Nephron progenitor cell (in vitro differentiated cells): Measurements from ENCODE around the gene GTF2F2.

Source experiments
- DNase-seq: peaks from one replicate; pipeline ENCODE4 v3.0.0; 2021
- H3K27ac Mint-ChIP-seq: 2 replicates; pipeline ENCODE4 v1.8.0; 2021; ENCODE audit warnings: mild to moderate bottlenecking, moderate library complexity, mixed read lengths
- H3K27me3 Mint-ChIP-seq: 2 replicates; pipeline ENCODE4 v1.8.0; 2021; ENCODE audit warnings: mild to moderate bottlenecking, low read depth, mixed read lengths; ENCODE audit not compliant: poor library complexity
- H3K36me3 Mint-ChIP-seq: 2 replicates; pipeline ENCODE4 v1.8.0; 2021; ENCODE audit warnings: low read depth, mixed read lengths
- H3K4me1 Mint-ChIP-seq: 2 replicates; pipeline ENCODE4 v1.8.0; 2021; ENCODE audit warnings: mixed read lengths
- H3K4me3 Mint-ChIP-seq: 2 replicates; pipeline ENCODE4 v1.8.0; 2021; ENCODE audit warnings: mild to moderate bottlenecking, moderate library complexity, mixed read lengths
- H3K9me3 Mint-ChIP-seq: 2 replicates; pipeline ENCODE4 v1.8.0; 2021; ENCODE audit warnings: mild to moderate bottlenecking, moderate library complexity, mixed read lengths
- CTCF ChIP-seq: fragments of 200-600 bp; sonication (generic); IDR thresholded peaks from 2 replicates; pipeline ENCODE4 v1.5.0; 2021; ENCODE audit warnings: antibody characterized with exemption

The GTF2F2 gene

GRCh38 chr13:45113233-45114224 lies 6.8 kb upstream of the GTF2F2 start:
- H3K27ac Mint-ChIP-seq = no peak overlapping the region
- H3K4me1 Mint-ChIP-seq = peaks cover 9% of the 10 kb centered on the region
- no peak for TF ChIP-seq CTCF

GRCh38 chr13:45119469-45119990 lies 780 bp upstream of the GTF2F2 start:
- no peak overlapping the region for H3K27ac Mint-ChIP-seq
- H3K4me1 Mint-ChIP-seq = peaks cover 7% of the 10 kb centered on the region
- peaks cover 12% of the 10 kb centered on the region for H3K27me3 Mint-ChIP-seq
- no peak overlapping the region for H3K4me3 Mint-ChIP-seq
- no peak for TF ChIP-seq CTCF
- no peak for DNase-seq
- H3K36me3 Mint-ChIP-seq = peaks cover 8% of the 10 kb centered on the region
- no peaks in the 10 kb centered on the region for H3K9me3 Mint-ChIP-seq

More at GRCh38 chr13:45113233-45114224, 6.8 kb upstream of the GTF2F2 start:
- H3K27me3 Mint-ChIP-seq = peaks cover 22% of the 10 kb centered on the region
- no peak for DNase-seq
- no peaks in the 10 kb centered on the region for H3K36me3 Mint-ChIP-seq
- H3K4me3 Mint-ChIP-seq = no peak overlapping the region
- H3K9me3 Mint-ChIP-seq = no peaks in the 10 kb centered on the region

- no peak overlapping the region for H3K4me3 Mint-ChIP-seq
- peaks cover 13% of the 10 kb centered on the region for H3K4me1 Mint-ChIP-seq
- H3K9me3 Mint-ChIP-seq = no peaks in the 10 kb centered on the region
- no peak overlapping the region for H3K27ac Mint-ChIP-seq
- TF ChIP-seq CTCF = peak; percentile 11
- H3K27me3 Mint-ChIP-seq = peaks cover 9% of the 10 kb centered on the region
- no peak for DNase-seq
- H3K36me3 Mint-ChIP-seq = peaks cover 8% of the 10 kb centered on the region
Observed at GRCh38 chr13:45120967-45121831, 889 bp downstream of the GTF2F2 start.

- peaks cover 8% of the 10 kb centered on the region for H3K36me3 Mint-ChIP-seq
- TF ChIP-seq CTCF = no peak
- H3K4me3 Mint-ChIP-seq = peak overlapping the region; percentile 61
- H3K9me3 Mint-ChIP-seq = no peaks in the 10 kb centered on the region
- DNase-seq = no peak
- no peak overlapping the region for H3K27ac Mint-ChIP-seq
- H3K4me1 Mint-ChIP-seq = peaks cover 13% of the 10 kb centered on the region
- peaks cover 4% of the 10 kb centered on the region for H3K27me3 Mint-ChIP-seq
Observed at GRCh38 chr13:45122941-45123340, 2.6 kb downstream of the GTF2F2 start.

GRCh38 chr13:45132369-45133064 lies 12.2 kb downstream of the GTF2F2 start:
- no peak for TF ChIP-seq CTCF
- Mint-ChIP-seq H3K36me3 (peaks cover 45% of the 10 kb centered on the region), H3K4me1 (no peaks in the 10 kb centered on the region), H3K9me3 (peaks cover 37% of the 10 kb centered on the region), H3K27me3 (no peaks in the 10 kb centered on the region), H3K4me3 (no peak overlapping the region), H3K27ac (no peak overlapping the region)
- no peak for DNase-seq
